Upper lobe of left lung (tissue), 6 donors: ENCODE measurements around the gene MCF2. TPM values are rescaled to one million over a fixed set of nuclear protein-coding genes. Genes with fewer than 3 reads are reported as not detected.

Experiments
- ATAC-seq, 2 donors: fragments of 200-7000 bp; cut with Tn5 transposase; one replicate each; pipeline ENCODE4 v1.9.1; 2022; ENCODE audit warnings: mild to moderate bottlenecking in 2 of 2, moderate library complexity in 2 of 2; ENCODE audit not compliant: low FRiP score in 2 of 2
- DNase-seq, 2 donors: peaks; one replicate each; pipeline ENCODE4 v3.0.0-alpha.2; 2019 to 2020
- H3K27ac ChIP-seq, 4 donors: fragments of 200-600 bp; sonication (generic); one replicate each; pipeline ENCODE4 v1.5.1; 2016 to 2019
- H3K27me3 ChIP-seq, 4 donors: fragments of 200-600 bp; sonication (generic); one replicate each; pipeline ENCODE4 v1.5.1; 2017 to 2019
- H3K36me3 ChIP-seq, 4 donors: fragments of 200-600 bp; sonication (generic); one replicate each; pipeline ENCODE4 v1.5.1; 2016 to 2019
- H3K4me1 ChIP-seq, 4 donors: fragments of 200-600 bp; sonication (generic); one replicate each; pipeline ENCODE4 v1.5.1; 2018 to 2019
- H3K4me3 ChIP-seq, 4 donors: fragments of 200-600 bp; sonication (generic); one replicate each; pipeline ENCODE4 v1.5.1; 2017 to 2019; ENCODE audit warnings: mild to moderate bottlenecking in 2 of 4, moderate library complexity in 1 of 4
- H3K9me3 ChIP-seq, 4 donors: fragments of 200-600 bp; sonication (generic); one replicate each; pipeline ENCODE4 v1.5.1; 2018 to 2019
- CTCF ChIP-seq, 6 experiments: fragments of 450-650 bp in 4 of 6; fragments of 200-600 bp in 2 of 6; sonication (generic) in 2 of 6; IDR thresholded peaks; one replicate each; pipeline ENCODE4 v1.5.1; 2016 to 2019; ENCODE audit warnings: antibody characterized with exemption in 6 of 6
- EP300 ChIP-seq, 4 donors: sonication (generic); formaldehyde crosslinking; IDR thresholded peaks; one replicate each; pipeline ENCODE4 v1.5.1; 2017; ENCODE audit warnings: antibody characterized with exemption in 4 of 4, control low read depth in 2 of 4
- POLR2A ChIP-seq, 4 donors: fragments of 450-650 bp; IDR thresholded peaks; one replicate each; pipeline ENCODE4 v1.5.1; 2016 to 2017; ENCODE audit warnings: antibody characterized with exemption in 4 of 4, mild to moderate bottlenecking in 2 of 4
- POLR2AphosphoS5 ChIP-seq, 2 donors: sonication (generic); formaldehyde crosslinking; IDR thresholded peaks; one replicate each; pipeline ENCODE4 v1.5.1; 2017; ENCODE audit warnings: antibody characterized with exemption in 2 of 2
- WGBS, 2 donors: methylation state at CpG; one replicate each; pipeline ENCODE4 v1.1.5; 2017 to 2018; 5-methylcytosine and 5-hydroxymethylcytosine counted together
- total RNA-seq, 6 donors: library from RNA; depleted of rRNA in 4 of 6; stranded (reverse); fragments of >200 nt in 4 of 6; gene quantifications; one replicate each; pipeline versions ENCODE4 v1.1.0 to v1.2.1, GENCODE V29; 2016 to 2021
- donor health status: DM: no; HTN: no; CAD: no; lungs with moderate emphysema.
- donor health status: DM: no; HTN: yes; CAD: no; lungs with severe emphysema.

Gene MCF2
- total RNA-seq: under 1 TPM in 3 of 6 donors, not detected in 3; 0.11 to 0.49 (median 0.20) TPM

- H3K27ac ChIP-seq: no peak within 1 kb of the TSS
- TF ChIP-seq POLR2A (IDR thresholded peaks at IDR 0.05): no peak
- TF ChIP-seq CTCF (IDR thresholded peaks at IDR 0.05): no peak
- TF ChIP-seq EP300 (IDR thresholded peaks at IDR 0.05): no peak
- no peak for TF ChIP-seq POLR2AphosphoS5 (IDR thresholded peaks at IDR 0.05)
- DNase-seq (no peak), ATAC-seq (no peak)
- H3K9me3 ChIP-seq: no peaks in the 10 kb centered on the region
- 82% methylated on average over 4 of the region's 4 CpGs for WGBS, 2 donors
- no peak within 1 kb of the TSS for H3K4me3 ChIP-seq
- H3K36me3 ChIP-seq: no peaks in the 10 kb centered on the region
- H3K27me3 ChIP-seq: no peaks in the 10 kb centered on the region
- no peaks in the 10 kb centered on the region for H3K4me1 ChIP-seq
Observed at GRCh38 chrX:139708067-139708466, at the start of gene MCF2. TSS of gene MCF2 (minus strand) at chrX:139708167. CDS start at chrX:139651744, 56,423 bp downstream.

GRCh38 chrX:139751053-139751452 is 43.1 kb upstream of the MCF2 start:
- Histone ChIP-seq H3K4me1 (no peaks in the 10 kb centered on the region), H3K4me3 (no peak overlapping the region), H3K27ac (no peak overlapping the region), H3K36me3 (no peaks in the 10 kb centered on the region), H3K27me3 (no peaks in the 10 kb centered on the region), H3K9me3 (peaks cover 0 to 16% (median 3%) of the 10 kb centered on the region in 4 donors)
- DNase-seq (no peak), ATAC-seq (no peak)
- no peak for TF ChIP-seq EP300 (IDR thresholded peaks at IDR 0.05)
- TF ChIP-seq POLR2AphosphoS5 (IDR thresholded peaks at IDR 0.05): no peak
- no peak for TF ChIP-seq POLR2A (IDR thresholded peaks at IDR 0.05)
- no peak for TF ChIP-seq CTCF (IDR thresholded peaks at IDR 0.05)
- WGBS, 2 donors: 75 to 77% methylated on average over 3 of the region's 3 CpGs

- no peaks in the 10 kb centered on the region for H3K36me3 ChIP-seq
- H3K9me3 ChIP-seq: peaks cover 0 to 16% (median 3%) of the 10 kb centered on the region in 4 donors
- H3K4me3 ChIP-seq: no peak overlapping the region
- DNase-seq (no peak), ATAC-seq (no peak)
- no peaks in the 10 kb centered on the region for H3K4me1 ChIP-seq
- TF ChIP-seq POLR2A (IDR thresholded peaks at IDR 0.05): no peak
- TF ChIP-seq EP300 (IDR thresholded peaks at IDR 0.05): no peak
- TF ChIP-seq POLR2AphosphoS5 (IDR thresholded peaks at IDR 0.05): no peak
- TF ChIP-seq CTCF (IDR thresholded peaks at IDR 0.05): no peak
- H3K27ac ChIP-seq: no peak overlapping the region
- H3K27me3 ChIP-seq: no peaks in the 10 kb centered on the region
Observed at GRCh38 chrX:139750390-139750789, 42.4 kb upstream of the MCF2 start.

DNA sequence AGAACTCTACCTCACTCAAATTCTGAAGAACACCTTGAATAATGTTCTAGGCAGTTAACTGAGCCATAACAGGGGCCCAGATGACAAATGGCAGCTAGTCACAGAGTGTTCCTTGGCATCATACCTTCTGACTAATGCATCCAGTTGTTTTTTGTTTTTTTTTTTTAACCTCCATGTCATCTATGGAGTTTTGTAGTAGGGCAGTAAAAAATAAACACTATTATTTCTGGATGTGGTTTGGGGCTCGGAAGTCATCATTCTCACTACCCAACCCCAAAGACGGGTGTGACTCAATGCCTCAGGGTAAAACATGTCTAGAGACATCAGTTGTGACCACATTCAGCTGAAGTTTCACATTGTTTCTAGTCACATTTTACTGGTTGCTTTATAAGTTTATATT is 31.2 kb upstream of the MCF2 start:
- H3K27ac ChIP-seq: no peak overlapping the region
- WGBS, 2 donors: 71 to 78% methylated on average over 2 of the region's 2 CpGs
- H3K36me3 ChIP-seq: no peaks in the 10 kb centered on the region
- TF ChIP-seq CTCF (IDR thresholded peaks at IDR 0.05) (no peak), POLR2AphosphoS5 (IDR thresholded peaks at IDR 0.05) (no peak), POLR2A (IDR thresholded peaks at IDR 0.05) (no peak), EP300 (IDR thresholded peaks at IDR 0.05) (no peak)
- H3K4me3 ChIP-seq: no peak overlapping the region
- H3K4me1 ChIP-seq: no peaks in the 10 kb centered on the region
- no peak for ATAC-seq
- DNase-seq: no peak
- H3K9me3 ChIP-seq: no peaks in the 10 kb centered on the region
- no peaks in the 10 kb centered on the region for H3K27me3 ChIP-seq

GRCh38 chrX:139738581-139738980 is 30.6 kb upstream of the MCF2 start:
- TF ChIP-seq POLR2AphosphoS5 (IDR thresholded peaks at IDR 0.05) (no peak), POLR2A (IDR thresholded peaks at IDR 0.05) (no peak), CTCF (IDR thresholded peaks at IDR 0.05) (no peak), EP300 (IDR thresholded peaks at IDR 0.05) (no peak)
- no peaks in the 10 kb centered on the region for H3K27me3 ChIP-seq
- H3K4me3 ChIP-seq: no peak overlapping the region
- DNase-seq (no peak), ATAC-seq (peak in 1 of 2 donors; percentile 34)
- no peak overlapping the region for H3K27ac ChIP-seq
- no peaks in the 10 kb centered on the region for H3K4me1 ChIP-seq
- H3K9me3 ChIP-seq: no peaks in the 10 kb centered on the region
- no peaks in the 10 kb centered on the region for H3K36me3 ChIP-seq
